Neural cell (in vitro differentiated cells): ENCODE measurements around the gene VEZF1.

Experiments used
- CTCF ChIP-seq: fragments of 450-650 bp; IDR thresholded peaks from 2 replicates; pipeline ENCODE4 v1.5.1; 2014; ENCODE audit warnings: antibody characterized with exemption, mild to moderate bottlenecking, moderate library complexity; ENCODE audit not compliant: poor library complexity, severe bottlenecking
- EZH2 ChIP-seq: fragments of 200-600, 300-800 bp; shearing (Covaris generic), sonication (generic); IDR thresholded peaks from 2 replicates; pipeline ENCODE4 v1.6.1; 2014; ENCODE audit warnings: antibody characterized with exemption, low read length, borderline replicate concordance, mild to moderate bottlenecking; ENCODE audit not compliant: insufficient read depth, poor library complexity, severe bottlenecking
- MXI1 ChIP-seq: fragments of 450-650 bp; conservative IDR thresholded peaks from 2 replicates; pipeline ENCODE4 v1.6.1; 2014; ENCODE audit warnings: antibody characterized with exemption, mild to moderate bottlenecking; ENCODE audit not compliant: poor library complexity, severe bottlenecking
- POLR2AphosphoS5 ChIP-seq: IDR thresholded peaks from 2 replicates; pipeline ENCODE4 v1.6.1; 2012
- TAF1 ChIP-seq: IDR thresholded peaks from 2 replicates; pipeline ENCODE4 v1.6.1; 2012; ENCODE audit warnings: low read depth

- TF ChIP-seq POLR2AphosphoS5, result no peak
- TF ChIP-seq CTCF, result no peak
- no peak for TF ChIP-seq MXI1
- TF ChIP-seq EZH2, result no peak
- TF ChIP-seq TAF1, result no peak
These were observed 57.8 kb downstream of the VEZF1 start for GRCh38 chr17:57930239-57930638.
